Measurements from ENCODE around the gene WNK3.

The WNK3 gene

GRCh38 chrX:54237014-54237413, 120.8 kb downstream of the WNK3 start:
- Histone ChIP-seq H3K9ac (ENCODE audit: low read depth, low read length) (no peak overlapping the region), H3K27me3 (ENCODE audit: insufficient read depth, low read length) (no peaks in the 10 kb centered on the region), H3K27ac (ENCODE audit: low read length) (no peak overlapping the region), H3K9me3 (ENCODE audit: insufficient read depth, low read depth, low read length) (no peaks in the 10 kb centered on the region), H3K36me3 (ENCODE audit: insufficient read depth, low read depth, low read length) (peaks cover 31% of the 10 kb centered on the region), H3K4me3 (ENCODE audit: low read length) (no peak overlapping the region), H3K4me1 (ENCODE audit: insufficient read depth, low read length) (no peaks in the 10 kb centered on the region)

- Histone ChIP-seq H3K9ac (ENCODE audit: low read depth, low read length) (no peak overlapping the region), H3K27ac (ENCODE audit: low read length) (no peak overlapping the region), H3K27me3 (ENCODE audit: insufficient read depth, low read length) (no peaks in the 10 kb centered on the region), H3K4me1 (ENCODE audit: insufficient read depth, low read length) (no peaks in the 10 kb centered on the region), H3K36me3 (ENCODE audit: insufficient read depth, low read depth, low read length) (peaks cover 12% of the 10 kb centered on the region; the same call in 1 of the 2 replicates), H3K9me3 (ENCODE audit: insufficient read depth, low read depth, low read length) (no peaks in the 10 kb centered on the region), H3K4me3 (ENCODE audit: low read length) (no peak overlapping the region)
These were observed 127.3 kb downstream of the WNK3 start for GRCh38 chrX:54230435-54231148.

GRCh38 chrX:54223581-54223980, 134.3 kb downstream of the WNK3 start:
- no peaks in the 10 kb centered on the region for H3K9me3 ChIP-seq (ENCODE audit: insufficient read depth, low read depth, low read length)
- H3K36me3 ChIP-seq (ENCODE audit: insufficient read depth, low read depth, low read length): no peaks in the 10 kb centered on the region
- H3K4me1 ChIP-seq (ENCODE audit: insufficient read depth, low read length): no peaks in the 10 kb centered on the region
- H3K9ac ChIP-seq (ENCODE audit: low read depth, low read length): no peak overlapping the region
- no peak overlapping the region for H3K4me3 ChIP-seq (ENCODE audit: low read length)
- no peaks in the 10 kb centered on the region for H3K27me3 ChIP-seq (ENCODE audit: insufficient read depth, low read length)
- no peak overlapping the region for H3K27ac ChIP-seq (ENCODE audit: low read length)

GRCh38 chrX:54213603-54214002, 144.2 kb downstream of the WNK3 start:
- Histone ChIP-seq H3K4me1 (ENCODE audit: insufficient read depth, low read length) (no peaks in the 10 kb centered on the region), H3K36me3 (ENCODE audit: insufficient read depth, low read depth, low read length) (no peaks in the 10 kb centered on the region), H3K9me3 (ENCODE audit: insufficient read depth, low read depth, low read length) (no peaks in the 10 kb centered on the region), H3K9ac (ENCODE audit: low read depth, low read length) (no peak overlapping the region), H3K27ac (ENCODE audit: low read length) (no peak overlapping the region), H3K4me3 (ENCODE audit: low read length) (no peak overlapping the region), H3K27me3 (ENCODE audit: insufficient read depth, low read length) (no peaks in the 10 kb centered on the region)

- H3K27me3 ChIP-seq (ENCODE audit: insufficient read depth, low read length): no peaks in the 10 kb centered on the region
- no peaks in the 10 kb centered on the region for H3K36me3 ChIP-seq (ENCODE audit: insufficient read depth, low read depth, low read length)
These were observed 149.3 kb downstream of the WNK3 start for GRCh38 chrX:54208531-54208930.

GRCh38 chrX:54198262-54198661, 159.6 kb downstream of the WNK3 start:
- no peak overlapping the region for H3K9ac ChIP-seq (ENCODE audit: low read depth, low read length)
- H3K27me3 ChIP-seq (ENCODE audit: insufficient read depth, low read length): no peaks in the 10 kb centered on the region
- no peak overlapping the region for H3K4me3 ChIP-seq (ENCODE audit: low read length)
- no peak overlapping the region for H3K27ac ChIP-seq (ENCODE audit: low read length)
- H3K9me3 ChIP-seq (ENCODE audit: insufficient read depth, low read depth, low read length): no peaks in the 10 kb centered on the region
- 0 out of 2 replicates have a peak, but pooled peaks cover 6% of the 10 kb centered on the region for H3K36me3 ChIP-seq (ENCODE audit: insufficient read depth, low read depth, low read length)
- no peaks in the 10 kb centered on the region for H3K4me1 ChIP-seq (ENCODE audit: insufficient read depth, low read length)

More at GRCh38 chrX:54208531-54208930, 149.3 kb downstream of the WNK3 start:
- no peaks in the 10 kb centered on the region for H3K4me1 ChIP-seq (ENCODE audit: insufficient read depth, low read length)
- H3K4me3 ChIP-seq (ENCODE audit: low read length): no peak overlapping the region
- H3K9ac ChIP-seq (ENCODE audit: low read depth, low read length): no peak overlapping the region
- no peak overlapping the region for H3K27ac ChIP-seq (ENCODE audit: low read length)
- H3K9me3 ChIP-seq (ENCODE audit: insufficient read depth, low read depth, low read length): no peaks in the 10 kb centered on the region

GRCh38 chrX:54194982-54195588, 162.8 kb downstream of the WNK3 start:
- Histone ChIP-seq H3K9ac (ENCODE audit: low read depth, low read length) (no peak overlapping the region), H3K36me3 (ENCODE audit: insufficient read depth, low read depth, low read length) (0 out of 2 replicates have a peak, but pooled peaks cover 6% of the 10 kb centered on the region), H3K4me3 (ENCODE audit: low read length) (no peak overlapping the region), H3K27ac (ENCODE audit: low read length) (no peak overlapping the region), H3K9me3 (ENCODE audit: insufficient read depth, low read depth, low read length) (no peaks in the 10 kb centered on the region), H3K27me3 (ENCODE audit: insufficient read depth, low read length) (no peaks in the 10 kb centered on the region), H3K4me1 (ENCODE audit: insufficient read depth, low read length) (no peaks in the 10 kb centered on the region)

- Histone ChIP-seq H3K4me1 (ENCODE audit: insufficient read depth, low read length) (no peaks in the 10 kb centered on the region), H3K27me3 (ENCODE audit: insufficient read depth, low read length) (no peaks in the 10 kb centered on the region), H3K36me3 (ENCODE audit: insufficient read depth, low read depth, low read length) (0 out of 2 replicates have a peak, but pooled peaks cover 3% of the 10 kb centered on the region), H3K9ac (ENCODE audit: low read depth, low read length) (no peak overlapping the region), H3K4me3 (ENCODE audit: low read length) (no peak overlapping the region), H3K9me3 (ENCODE audit: insufficient read depth, low read depth, low read length) (no peaks in the 10 kb centered on the region), H3K27ac (ENCODE audit: low read length) (no peak overlapping the region)
These were observed 164.6 kb downstream of the WNK3 start for GRCh38 chrX:54193085-54193821.

- Histone ChIP-seq H3K27me3 (ENCODE audit: insufficient read depth, low read length) (no peaks in the 10 kb centered on the region), H3K4me3 (ENCODE audit: low read length) (no peak overlapping the region), H3K36me3 (ENCODE audit: insufficient read depth, low read depth, low read length) (no peaks in the 10 kb centered on the region)
These were observed 173.4 kb downstream of the WNK3 start for GRCh38 chrX:54184474-54184873.

GRCh38 chrX:54182864-54183613, 174.8 kb downstream of the WNK3 start, which contains the start of gene FAM120C:
TSS of gene FAM120C (minus strand) at chrX:54183254. CDS start at chrX:54183198, 56 bp downstream.
- peak within 1 kb of the TSS; percentile 84 for H3K4me3 ChIP-seq (ENCODE audit: low read length)
- peaks cover 4% of the 10 kb centered on the region; the same call in 1 of the 2 replicates for H3K36me3 ChIP-seq (ENCODE audit: insufficient read depth, low read depth, low read length)
- H3K27me3 ChIP-seq (ENCODE audit: insufficient read depth, low read length): no peaks in the 10 kb centered on the region
- peak within 1 kb of the TSS; percentile 83 for H3K9ac ChIP-seq (ENCODE audit: low read depth, low read length)
- no peaks in the 10 kb centered on the region; the same call in 1 of the 2 replicates for H3K4me1 ChIP-seq (ENCODE audit: insufficient read depth, low read length)
- no peak within 1 kb of the TSS for H3K27ac ChIP-seq (ENCODE audit: low read length)
- no peaks in the 10 kb centered on the region for H3K9me3 ChIP-seq (ENCODE audit: insufficient read depth, low read depth, low read length)

More at GRCh38 chrX:54184474-54184873, 173.4 kb downstream of the WNK3 start:
- Histone ChIP-seq H3K4me1 (ENCODE audit: insufficient read depth, low read length) (no peaks in the 10 kb centered on the region; the same call in 1 of the 2 replicates), H3K9me3 (ENCODE audit: insufficient read depth, low read depth, low read length) (no peaks in the 10 kb centered on the region), H3K27ac (ENCODE audit: low read length) (no peak overlapping the region), H3K9ac (ENCODE audit: low read depth, low read length) (no peak overlapping the region)

Measured in iPS-20b (cell line).